SK-N-SH (cell line): ENCODE measurements around the gene CUL1. TPM values are rescaled to one million over a fixed set of nuclear protein-coding genes. Genes with fewer than 3 reads are reported as not detected.
A peak's percentile ranks its signal among the peaks of the same experiment; 100 is the strongest.

Source experiments
- CTCF ChIA-PET: fragments of 300-600, 350-600 bp; formaldehyde crosslinking; extraction: SDS; loops from one replicate; lab custom pipeline; 2021; lab: Yijun Ruan, JAX
- POLR2A ChIA-PET: fragments of 350-600 bp; sonication (Branson Sonifier 250); formaldehyde crosslinking; extraction: SDS; loops from one replicate; lab custom pipeline; 2020; ENCODE audit warnings: antibody characterized with exemption, inconsistent platforms; lab: Yijun Ruan, JAX
- DNase-seq: peaks from one replicate; pipeline ENCODE4 v3.0.0; 2012
- H2AFZ ChIP-seq: fragments of 200-600 bp; sonication (generic); 2 replicates; pipeline ENCODE4 v1.8.1; 2016; ENCODE audit warnings: antibody characterized with exemption, mild to moderate bottlenecking, low read depth
- H3F3A ChIP-seq: fragments of 200-600 bp; sonication (generic); replicated peaks from 2 replicates; pipeline ENCODE3; 2016; ENCODE audit warnings: antibody characterized with exemption, mild to moderate bottlenecking; ENCODE audit not compliant: insufficient read depth
- H3K27ac ChIP-seq, 2 experiments: fragments of 200-500 bp in 1 of 2; fragments of 200-600 bp in 1 of 2; sonication (Bioruptor generic) in 1 of 2; sonication (generic), shearing (Covaris generic) in 1 of 2; 2 replicates each; pipeline versions ENCODE4 v1.5.1 to v1.6.1; 2014 to 2016; ENCODE audit warnings: low read depth in 2 of 2, inconsistent platforms in 1 of 2, low read length in 1 of 2, mild to moderate bottlenecking in 1 of 2, mixed read lengths in 1 of 2
- H3K27me3 ChIP-seq: fragments of 200-600 bp; sonication (generic), shearing (Covaris generic); 2 replicates; pipeline ENCODE4 v1.6.1; 2016; ENCODE audit warnings: mixed run types; ENCODE audit not compliant: insufficient read depth
- H3K36me3 ChIP-seq, 2 experiments: fragments of 200-500 bp in 1 of 2; fragments of 200-600 bp in 1 of 2; sonication (Bioruptor generic) in 1 of 2; sonication (generic) in 1 of 2; replicated peaks in 1 of 2; 2 replicates each; pipeline versions ENCODE3 to v1.5.1; 2014 to 2016; ENCODE audit warnings: low read length in 1 of 2, mild to moderate bottlenecking in 1 of 2; ENCODE audit not compliant: insufficient read depth in 2 of 2, control insufficient read depth in 1 of 2
- H3K4me1 ChIP-seq, 2 experiments: fragments of 200-500 bp in 1 of 2; fragments of 200-600 bp in 1 of 2; sonication (Bioruptor generic) in 1 of 2; sonication (generic), shearing (Covaris generic) in 1 of 2; 2 replicates each; pipeline versions ENCODE4 v1.5.1 to v1.6.1; 2014 to 2016; ENCODE audit warnings: low read depth in 1 of 2, low read length in 1 of 2, mixed run types in 1 of 2; ENCODE audit not compliant: insufficient read depth in 2 of 2, control insufficient read depth in 1 of 2
- H3K4me2 ChIP-seq: fragments of 200-600 bp; sonication (generic), shearing (Covaris generic); 2 replicates; pipeline ENCODE4 v1.6.1; 2017; ENCODE audit warnings: mixed run types
- H3K4me3 ChIP-seq, 2 experiments: fragments of 200-500 bp in 1 of 2; fragments of 200-600 bp in 1 of 2; sonication (Bioruptor generic) in 1 of 2; sonication (generic), shearing (Covaris generic) in 1 of 2; 2 replicates each; pipeline versions ENCODE4 v1.5.1 to v1.8.1; 2014 to 2016; ENCODE audit warnings: low read depth in 2 of 2, inconsistent platforms in 1 of 2, low read length in 1 of 2, mild to moderate bottlenecking in 1 of 2, mixed read lengths in 1 of 2, moderate library complexity in 1 of 2
- H3K79me2 ChIP-seq: fragments of 200-600 bp; sonication (generic); 2 replicates; pipeline ENCODE4 v1.8.1; 2017; ENCODE audit warnings: mild to moderate bottlenecking; ENCODE audit not compliant: insufficient read depth
- H3K9ac ChIP-seq: fragments of 200-600 bp; sonication (generic); 2 replicates; pipeline ENCODE4 v1.6.1; 2017; ENCODE audit warnings: mixed run types
- H3K9me2 ChIP-seq: fragments of 200-600 bp; sonication (generic); 2 replicates; pipeline ENCODE4 v1.6.1; 2017; ENCODE audit warnings: mixed run types
- H3K9me3 ChIP-seq: fragments of 200-600 bp; sonication (generic); 2 replicates; pipeline ENCODE4 v1.6.1; 2017; ENCODE audit warnings: mixed run types, mild to moderate bottlenecking, moderate library complexity
- H4K20me1 ChIP-seq: fragments of 200-600 bp; sonication (generic); 2 replicates; pipeline ENCODE4 v1.6.1; 2017; ENCODE audit warnings: mild to moderate bottlenecking, mixed run types; ENCODE audit not compliant: insufficient read depth
- EP300 ChIP-seq, 2 experiments: IDR thresholded peaks; 2 replicates each; pipeline versions ENCODE4 v1.4.0 to v1.6.1; 2012; ENCODE audit warnings: borderline replicate concordance in 1 of 2, low read depth in 1 of 2, low read length in 1 of 2
- GABPA ChIP-seq: IDR thresholded peaks from 2 replicates; pipeline ENCODE4 v1.4.0; 2012; ENCODE audit warnings: low read depth, mild to moderate bottlenecking
- GATA2 ChIP-seq: sonication (generic); formaldehyde crosslinking; IDR thresholded peaks from 2 replicates; pipeline ENCODE4 v1.5.0; 2020; ENCODE audit warnings: mild to moderate bottlenecking, missing genetic modification reagents
- NRF1 ChIP-seq: IDR thresholded peaks from 2 replicates; pipeline ENCODE4 v1.6.1; 2012; ENCODE audit warnings: low read depth, mild to moderate bottlenecking, low read length
- TCF12 ChIP-seq: IDR thresholded peaks from 2 replicates; pipeline ENCODE4 v1.4.0; 2012
- TEAD4 ChIP-seq: IDR thresholded peaks from 2 replicates; pipeline ENCODE4 v1.4.0; 2012; ENCODE audit warnings: mild to moderate bottlenecking, borderline replicate concordance; ENCODE audit not compliant: insufficient read depth
- WGBS: methylation state at CpG from one replicate; pipeline ENCODE4 v1.1.6; 2017; ENCODE audit warnings: low lambda C conversion rate; 5-methylcytosine and 5-hydroxymethylcytosine counted together
- polyA plus RNA-seq, 3 experiments: library from polyadenylated mRNA; depleted of rRNA; stranded (reverse); fragments of >200 nt; gene quantifications; 2 replicates each; pipeline ENCODE4 v1.2.3, GENCODE V29; 2012
- TF ChIP-seq, protein P1 (sequence below): fragments of 150-350 bp; IDR thresholded peaks from 2 replicates; pipeline ENCODE4 v1.6.1; 2017; ENCODE audit warnings: antibody characterized with exemption, low read length, low read depth, borderline replicate concordance
- TF ChIP-seq, protein P2 (sequence below): IDR thresholded peaks from 2 replicates; pipeline ENCODE4 v1.4.0; 2012; ENCODE audit warnings: low read depth, borderline replicate concordance
- TF ChIP-seq, protein P3 (sequence below): IDR thresholded peaks from 2 replicates; pipeline ENCODE4; 2012

The CUL1 gene
- polyA plus RNA-seq, 1 of the 3 experiments (the other 2 are of a cell fraction): 45.2 TPM

DNA sequence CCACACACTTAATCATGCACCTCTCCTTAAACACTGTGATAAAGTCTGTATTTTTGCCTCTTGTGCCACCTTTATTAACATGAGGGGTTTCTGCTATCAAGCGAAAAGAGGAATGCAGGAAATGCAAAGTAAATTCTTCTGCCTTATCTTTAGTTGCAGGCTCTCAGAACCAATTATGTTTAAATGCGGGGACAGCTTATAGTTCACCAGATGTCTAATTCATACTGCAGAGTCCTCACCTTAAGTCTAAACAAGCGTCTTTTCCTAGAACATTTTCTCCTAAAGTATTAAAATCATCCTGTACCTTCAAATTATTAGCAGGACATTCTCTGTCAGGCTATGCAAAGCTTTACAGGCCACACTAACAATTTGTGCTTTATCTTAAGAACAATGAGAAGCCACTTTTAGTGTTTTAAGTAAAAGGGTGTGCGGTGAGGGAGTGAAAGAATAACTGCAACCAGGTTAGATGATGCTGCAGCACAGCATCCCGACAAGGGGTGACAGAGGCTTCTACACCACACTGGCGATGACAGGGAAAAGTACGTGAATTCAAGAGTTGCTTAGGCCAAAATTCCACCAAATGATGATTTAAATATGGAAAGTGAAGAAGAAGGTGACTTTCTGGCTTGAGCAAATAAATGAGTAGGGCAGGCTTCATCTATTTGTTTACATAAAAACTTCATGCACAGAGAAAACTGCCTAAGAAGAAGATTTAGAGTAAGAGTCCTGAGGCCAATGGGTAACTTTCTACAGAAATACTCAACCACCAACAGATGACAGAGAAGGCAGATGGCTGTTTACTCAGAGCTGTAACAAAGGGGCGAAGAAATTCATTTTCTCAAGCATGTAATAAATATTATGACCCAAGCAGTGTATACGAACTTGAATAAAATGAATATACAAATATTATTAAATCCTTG, 149.4 kb downstream of the CUL1 start:
- peak; percentile 31 for DNase-seq
- peaks cover 100% of the 10 kb centered on the region for H3K79me2 ChIP-seq
- peaks cover 0 to 8% of the 10 kb centered on the region in 2 experiments for H3K36me3 ChIP-seq
- POLR2A ChIA-PET: interaction anchor here (0.7 kb wide), 1 partner anchor 11 kb away, joined by 3 read pairs; no protein-coding TSS in a partner anchor
- no peaks in the 10 kb centered on the region for H3K27me3 ChIP-seq
- H3K9me2 ChIP-seq: no peaks in the 10 kb centered on the region
- no peaks in the 10 kb centered on the region for H3F3A ChIP-seq
- TF ChIP-seq NRF1: no peak
- peak in 1 of 2 experiments; percentile 29; a peak in 1 of 4 replicates for TF ChIP-seq EP300 (IDR thresholded peaks at IDR 0.05; ENCODE audit: borderline replicate concordance in 1 of 2, low read depth in 1 of 2, low read length in 1 of 2)
- TF ChIP-seq, protein P1, sequence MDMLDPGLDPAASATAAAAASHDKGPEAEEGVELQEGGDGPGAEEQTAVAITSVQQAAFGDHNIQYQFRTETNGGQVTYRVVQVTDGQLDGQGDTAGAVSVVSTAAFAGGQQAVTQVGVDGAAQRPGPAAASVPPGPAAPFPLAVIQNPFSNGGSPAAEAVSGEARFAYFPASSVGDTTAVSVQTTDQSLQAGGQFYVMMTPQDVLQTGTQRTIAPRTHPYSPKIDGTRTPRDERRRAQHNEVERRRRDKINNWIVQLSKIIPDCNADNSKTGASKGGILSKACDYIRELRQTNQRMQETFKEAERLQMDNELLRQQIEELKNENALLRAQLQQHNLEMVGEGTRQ: no peak
- TF ChIP-seq, protein P2, sequence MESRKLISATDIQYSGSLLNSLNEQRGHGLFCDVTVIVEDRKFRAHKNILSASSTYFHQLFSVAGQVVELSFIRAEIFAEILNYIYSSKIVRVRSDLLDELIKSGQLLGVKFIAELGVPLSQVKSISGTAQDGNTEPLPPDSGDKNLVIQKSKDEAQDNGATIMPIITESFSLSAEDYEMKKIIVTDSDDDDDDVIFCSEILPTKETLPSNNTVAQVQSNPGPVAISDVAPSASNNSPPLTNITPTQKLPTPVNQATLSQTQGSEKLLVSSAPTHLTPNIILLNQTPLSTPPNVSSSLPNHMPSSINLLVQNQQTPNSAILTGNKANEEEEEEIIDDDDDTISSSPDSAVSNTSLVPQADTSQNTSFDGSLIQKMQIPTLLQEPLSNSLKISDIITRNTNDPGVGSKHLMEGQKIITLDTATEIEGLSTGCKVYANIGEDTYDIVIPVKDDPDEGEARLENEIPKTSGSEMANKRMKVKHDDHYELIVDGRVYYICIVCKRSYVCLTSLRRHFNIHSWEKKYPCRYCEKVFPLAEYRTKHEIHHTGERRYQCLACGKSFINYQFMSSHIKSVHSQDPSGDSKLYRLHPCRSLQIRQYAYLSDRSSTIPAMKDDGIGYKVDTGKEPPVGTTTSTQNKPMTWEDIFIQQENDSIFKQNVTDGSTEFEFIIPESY: no peak
- TF ChIP-seq GABPA: no peak
- peak; percentile 53 for TF ChIP-seq TCF12
- TF ChIP-seq, protein P3, sequence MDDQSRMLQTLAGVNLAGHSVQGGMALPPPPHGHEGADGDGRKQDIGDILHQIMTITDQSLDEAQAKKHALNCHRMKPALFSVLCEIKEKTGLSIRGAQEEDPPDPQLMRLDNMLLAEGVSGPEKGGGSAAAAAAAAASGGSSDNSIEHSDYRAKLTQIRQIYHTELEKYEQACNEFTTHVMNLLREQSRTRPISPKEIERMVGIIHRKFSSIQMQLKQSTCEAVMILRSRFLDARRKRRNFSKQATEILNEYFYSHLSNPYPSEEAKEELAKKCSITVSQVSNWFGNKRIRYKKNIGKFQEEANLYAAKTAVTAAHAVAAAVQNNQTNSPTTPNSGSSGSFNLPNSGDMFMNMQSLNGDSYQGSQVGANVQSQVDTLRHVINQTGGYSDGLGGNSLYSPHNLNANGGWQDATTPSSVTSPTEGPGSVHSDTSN: peak; percentile 68
- TF ChIP-seq GATA2: peak; percentile 46; the same call in 1 of the 2 replicates
- peak; percentile 23; the same call in 1 of the 2 replicates for TF ChIP-seq TEAD4
- H3K4me3 ChIP-seq: no peak overlapping the region
- WGBS: 74% methylated on average over 9 of the region's 9 CpGs
- peaks cover 26 to 43% of the 10 kb centered on the region in 2 experiments for H3K4me1 ChIP-seq
- no peaks in the 10 kb centered on the region for H3K9me3 ChIP-seq
- CTCF ChIA-PET: interaction anchor here (1.0 to 3.4 kb wide), 3 partner anchors 8 to 273 kb away, joined by 3 to 37 read pairs (median 3); no protein-coding TSS in a partner anchor
- peak overlapping the region; percentile 41 for H3K4me2 ChIP-seq
- peak overlapping the region in 1 of 2 experiments; percentile 60; a peak in 2 of 4 replicates for H3K27ac ChIP-seq
- H3K9ac ChIP-seq: no peak overlapping the region; the same call in 1 of the 2 replicates
- H4K20me1 ChIP-seq: peaks cover 60% of the 10 kb centered on the region; the same call in 1 of the 2 replicates
- no peak overlapping the region for H2AFZ ChIP-seq
